ENCODE measurements around the gene HNRNPA1. TPM values are rescaled to one million over a fixed set of nuclear protein-coding genes. Genes with fewer than 3 reads are reported as not detected.
"Not testable (repeated sequence)": the region's sequence is repeated elsewhere in the genome, so short reads cannot be mapped to it uniquely, and the experiment has no call there.

The HNRNPA1 gene
- total RNA-seq, 1 donor from 2014 or later, result 415 TPM

- DNase-seq, result peak; percentile 48
Observed at GRCh38 chr12:54276368-54276767, 4.2 kb upstream of the HNRNPA1 start.

DNA sequence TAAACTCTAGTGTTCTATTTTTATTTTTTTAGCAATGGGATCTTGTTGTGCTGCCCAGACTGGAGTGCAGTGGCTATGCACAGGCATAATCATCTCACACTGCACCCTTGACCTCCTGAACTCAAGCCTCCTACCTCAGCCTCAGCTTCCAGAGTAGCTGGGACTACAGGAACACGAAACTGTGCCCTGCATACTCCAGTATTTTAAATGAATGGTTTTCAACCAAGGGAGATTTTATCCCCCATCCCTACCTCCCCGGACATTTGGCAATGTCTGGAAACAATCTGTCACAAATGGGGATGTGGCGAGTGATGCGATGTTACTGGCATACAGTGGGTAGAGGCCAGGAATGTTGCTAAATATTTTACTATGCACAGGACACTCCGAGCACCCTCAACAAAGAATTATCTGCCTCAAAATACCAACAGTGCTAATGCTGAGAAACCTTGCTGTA, 2.7 kb upstream of the HNRNPA1 start:
- DNase-seq, result no peak

GRCh38 chr12:54279227-54279631, 1.3 kb upstream of the HNRNPA1 start:
- DNase-seq, result no peak

- peak; percentile 100 for DNase-seq
Observed at GRCh38 chr12:54279632-54280467, 676 bp upstream of the HNRNPA1 start, which contains the start of gene CBX5. Gene CBX5 (minus strand): TSS chr12:54280122. CDS start chr12:54257650, 22,472 bp downstream.

DNA sequence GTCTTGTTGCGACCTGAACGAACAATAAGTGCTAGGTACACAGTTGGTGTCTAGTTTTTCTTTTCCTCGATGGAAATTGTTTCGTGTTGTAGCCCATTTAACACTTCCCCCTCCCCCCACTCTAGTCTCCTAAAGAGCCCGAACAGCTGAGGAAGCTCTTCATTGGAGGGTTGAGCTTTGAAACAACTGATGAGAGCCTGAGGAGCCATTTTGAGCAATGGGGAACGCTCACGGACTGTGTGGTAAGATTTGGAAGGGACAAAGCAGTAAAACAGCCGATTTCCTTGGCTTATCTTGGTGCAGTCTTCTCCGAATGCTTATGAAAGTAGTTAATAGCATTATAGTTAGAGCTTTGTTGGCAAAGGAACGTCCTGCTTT, 724 bp downstream of the HNRNPA1 start:
- not testable (repeated sequence) for DNase-seq

GRCh38 chr12:54281694-54282093, 1.2 kb downstream of the HNRNPA1 start:
- DNase-seq, result not testable (repeated sequence)

GRCh38 chr12:54282949-54283593, 2.5 kb downstream of the HNRNPA1 start:
- DNase-seq, result no peak

DNA sequence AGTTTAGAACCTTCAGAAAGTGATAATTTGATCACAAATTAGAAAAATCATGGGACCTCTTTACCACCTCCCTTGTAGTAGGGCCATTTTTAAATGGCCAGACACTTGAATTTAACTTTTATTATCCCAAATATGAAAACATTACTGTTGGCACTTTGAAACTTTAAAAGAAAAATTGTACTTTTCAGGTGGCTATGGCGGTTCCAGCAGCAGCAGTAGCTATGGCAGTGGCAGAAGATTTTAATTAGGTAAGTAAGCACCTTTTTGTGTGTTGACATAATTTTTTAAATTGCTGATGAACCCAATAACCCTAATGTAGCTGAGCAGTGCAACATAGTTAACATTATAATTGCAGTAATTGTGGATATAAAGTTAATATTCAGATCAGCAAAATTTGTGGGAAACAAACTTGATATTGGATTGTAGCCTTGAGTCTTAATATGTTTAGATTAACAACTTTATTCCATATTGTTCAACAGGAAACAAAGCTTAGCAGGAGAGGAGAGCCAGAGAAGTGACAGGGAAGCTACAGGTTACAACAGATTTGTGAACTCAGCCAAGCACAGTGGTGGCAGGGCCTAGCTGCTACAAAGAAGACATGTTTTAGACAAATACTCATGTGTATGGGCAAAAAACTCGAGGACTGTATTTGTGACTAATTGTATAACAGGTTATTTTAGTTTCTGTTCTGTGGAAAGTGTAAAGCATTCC, 3.7 kb downstream of the HNRNPA1 start:
- not testable (repeated sequence) for DNase-seq

- no peak for DNase-seq
Observed at GRCh38 chr12:54285150-54286041, 4.9 kb downstream of the HNRNPA1 start.

- DNase-seq, result no peak
Observed at GRCh38 chr12:54286042-54287030, 5.8 kb downstream of the HNRNPA1 start.

- no peak for DNase-seq
Observed at GRCh38 chr12:54287261-54288157, 7.0 kb downstream of the HNRNPA1 start.

DNA sequence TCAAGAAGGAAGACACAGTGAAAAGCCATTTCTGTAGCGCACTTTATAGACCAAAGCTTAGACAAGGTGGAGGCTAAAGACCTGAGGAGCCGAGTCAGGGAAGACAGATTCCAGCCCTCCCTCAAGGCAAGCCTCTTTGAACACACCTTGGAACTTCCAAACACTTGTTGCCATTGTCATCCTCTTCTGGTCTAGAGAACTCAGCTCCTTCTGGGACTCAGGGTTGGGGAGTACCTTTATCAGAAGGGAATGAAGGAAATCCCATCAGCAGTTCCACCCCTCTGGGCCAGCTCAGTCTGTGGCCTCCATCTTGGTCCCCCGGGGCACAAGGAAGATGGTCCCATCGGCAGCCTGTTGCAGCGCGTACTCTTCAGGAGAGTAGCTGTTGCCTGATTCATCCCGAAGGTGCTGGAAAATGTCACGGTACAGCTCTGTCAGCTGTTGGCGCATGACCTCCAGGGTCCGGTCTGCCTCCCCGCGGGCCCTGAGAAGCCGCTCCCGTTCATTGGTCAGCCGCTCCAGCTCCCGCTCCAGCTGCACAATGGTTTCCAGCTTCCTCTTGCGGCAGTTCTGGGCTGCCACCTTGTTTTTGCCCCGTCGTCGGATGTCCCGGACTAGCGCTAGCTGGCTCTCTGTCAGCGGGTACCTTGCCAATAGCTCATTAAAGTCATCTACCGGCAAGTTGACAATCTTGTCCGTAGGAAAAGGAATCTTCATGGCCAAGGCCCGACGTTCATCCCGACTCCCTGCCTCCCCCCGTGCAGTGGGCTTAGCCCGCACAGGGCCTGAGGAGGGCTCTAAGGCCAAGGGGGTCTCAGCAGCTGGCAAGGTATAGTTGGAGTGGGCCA, 11.8 kb downstream of the HNRNPA1 start:
- no peak for DNase-seq

GRCh38 chr12:54292931-54293241, 12.4 kb downstream of the HNRNPA1 start:
- DNase-seq, result no peak

DNA sequence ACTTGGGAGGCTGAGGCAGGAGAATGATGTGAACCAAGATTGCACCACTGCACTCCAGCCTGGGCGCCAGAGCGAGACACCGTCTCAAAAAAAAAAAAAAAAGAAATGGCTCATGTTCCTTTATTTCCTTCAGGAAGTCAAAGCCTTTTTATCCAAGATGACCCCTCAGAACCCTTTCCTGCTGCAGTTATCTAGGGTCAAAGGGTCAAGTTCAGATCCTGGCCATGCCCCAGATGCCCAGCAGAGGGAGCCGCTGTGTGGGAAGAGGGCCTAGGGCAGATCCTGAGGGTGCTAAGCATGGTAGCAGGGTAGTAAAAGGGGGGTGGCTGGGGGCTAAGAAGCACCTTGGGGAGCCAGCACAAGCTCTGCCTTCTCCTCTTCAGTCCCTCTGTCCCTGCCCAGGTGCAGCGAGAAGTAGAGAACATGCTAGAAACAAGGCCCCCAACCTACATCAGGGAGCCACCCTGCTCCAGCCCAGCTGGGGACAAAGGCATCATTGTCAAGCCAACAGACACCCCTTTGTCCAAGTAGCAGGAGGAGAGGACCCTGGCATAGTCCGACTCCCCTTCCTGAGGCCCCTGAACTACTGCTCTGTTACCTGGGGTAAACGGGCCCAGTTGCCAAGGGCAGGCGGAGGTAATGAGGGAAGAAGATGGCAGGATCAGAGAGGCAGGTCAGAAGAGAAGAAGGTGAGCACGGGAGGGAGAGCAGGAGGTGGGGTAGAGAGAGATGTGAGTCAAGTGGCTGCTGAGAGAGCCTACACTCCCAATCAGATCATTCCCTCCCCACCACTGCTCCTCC, 13.8 kb downstream of the HNRNPA1 start:
- DNase-seq, result peak; percentile 67

DNA sequence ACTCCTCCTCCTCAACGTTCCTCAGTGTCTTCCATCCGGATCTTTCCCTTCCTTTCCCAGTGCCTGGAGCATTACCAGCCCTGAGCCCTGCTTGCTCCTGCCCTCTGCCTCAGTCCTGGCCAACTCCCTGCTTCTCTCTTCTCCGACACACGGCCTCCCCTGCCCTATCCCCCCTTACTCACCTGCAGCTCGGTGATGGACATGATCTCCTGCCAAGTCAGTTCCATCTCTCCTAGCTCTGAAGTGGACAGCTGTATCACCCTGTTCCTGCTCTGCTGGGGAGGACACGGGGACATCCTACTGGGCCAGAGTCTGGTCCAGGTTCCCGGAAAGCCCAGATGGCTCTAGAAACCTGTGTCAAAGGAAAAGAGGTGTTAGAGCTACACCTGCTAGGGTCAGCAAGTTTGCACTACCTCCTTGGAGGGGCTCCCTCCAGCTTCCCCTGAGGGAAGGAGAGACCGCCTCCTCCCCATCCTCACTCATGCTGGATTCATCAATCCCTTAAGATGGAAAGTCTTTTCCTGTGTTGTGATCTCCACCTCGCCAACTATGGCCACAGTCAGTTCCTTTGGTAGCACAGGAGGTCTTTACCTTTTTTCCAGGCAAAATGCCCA, 14.5 kb downstream of the HNRNPA1 start:
- DNase-seq, result no peak

- no peak for DNase-seq
Observed at GRCh38 chr12:54296393-54297099, 16.0 kb downstream of the HNRNPA1 start.

DNA sequence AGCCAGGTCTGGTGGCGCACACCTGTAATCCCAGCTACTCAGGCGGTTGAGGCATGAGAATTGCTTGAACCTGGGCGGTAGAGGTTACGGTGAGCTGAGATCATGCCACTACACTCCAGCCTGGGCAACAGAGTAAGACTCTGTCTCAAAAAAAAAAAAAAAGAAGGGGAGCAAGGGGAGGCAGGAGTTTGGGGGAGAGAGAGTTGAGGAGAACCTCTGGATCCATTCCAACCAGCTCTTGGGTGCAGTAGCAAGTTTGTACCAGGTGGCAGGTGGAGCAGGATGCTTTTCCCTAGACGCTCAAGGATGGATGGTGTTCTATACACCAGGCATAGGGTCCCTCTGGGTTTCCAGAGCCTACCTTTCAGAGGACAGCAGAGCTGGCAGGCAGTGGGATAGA, 18.4 kb downstream of the HNRNPA1 start:
- no peak for DNase-seq

Data from dermis blood vessel endothelial cell (primary cell).